ENCODE data around the gene SDHAF1. TPM values are rescaled to one million over a fixed set of nuclear protein-coding genes. Genes with fewer than 3 reads are reported as not detected.

Gene SDHAF1
- total RNA-seq, 1 experiment from 2014 or later = 21.0 TPM

DNA sequence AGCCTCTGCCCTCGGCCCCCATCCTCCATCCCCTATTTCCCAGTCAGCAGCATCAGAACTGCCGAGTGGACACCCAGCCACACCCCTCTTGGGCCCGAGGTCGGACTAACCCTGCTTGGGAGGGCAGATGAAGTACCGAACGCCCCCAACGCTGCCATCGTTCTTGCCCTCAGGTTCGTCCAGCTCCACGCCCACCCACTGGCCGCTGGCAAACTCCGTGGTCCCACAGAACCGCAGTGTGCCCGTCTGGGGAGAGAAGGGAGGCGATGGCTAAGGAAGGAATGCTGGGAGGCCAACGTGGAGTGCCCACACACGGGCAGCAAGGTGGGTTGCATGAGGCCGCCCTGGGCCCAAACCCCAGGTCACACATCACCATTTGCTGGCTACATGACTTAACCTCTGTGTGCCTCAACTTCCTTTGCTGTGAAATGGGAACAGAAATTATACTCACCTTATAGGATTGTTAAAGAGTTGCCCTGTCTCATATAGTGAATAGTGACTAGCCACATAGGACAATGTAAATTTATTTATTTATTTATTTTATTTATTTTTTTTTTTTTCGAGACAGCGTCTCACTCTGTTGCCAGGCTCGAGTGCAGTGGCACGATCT is 24.2 kb downstream of the SDHAF1 start:
- Histone ChIP-seq H3K9me3 (ENCODE audit: control insufficient read depth in 1 of 2, insufficient read depth in 1 of 2, low read depth in 1 of 2, low read length in 2 of 2) (no peaks in the 10 kb centered on the region), H3K27me3 (ENCODE audit: insufficient read depth, low read length) (no peaks in the 10 kb centered on the region), H2AFZ (ENCODE audit: low read depth, low read length, poor library complexity, severe bottlenecking) (no peak overlapping the region), H3K4me1 (ENCODE audit: control insufficient read depth in 1 of 2, insufficient read depth in 2 of 2, low read length in 2 of 2) (peaks cover 7 to 9% of the 10 kb centered on the region in 2 experiments; a peak in 3 of 4 replicates), H3K27ac (ENCODE audit: low read depth, low read length) (no peak overlapping the region), H3K36me3 (ENCODE audit: control insufficient read depth in 1 of 2, insufficient read depth in 2 of 2, low read length in 2 of 2) (peaks cover 0 to 22% of the 10 kb centered on the region in 2 experiments; a peak in 3 of 4 replicates), H3K9me2 (ENCODE audit: insufficient read depth) (no peaks in the 10 kb centered on the region), H3K4me2 (ENCODE audit: low read length) (no peak overlapping the region), H3K4me3 (replicated peaks in 1 of 2; ENCODE audit: low read depth in 1 of 2, low read length in 2 of 2) (no peak overlapping the region), H4K20me1 (ENCODE audit: insufficient read depth) (no peaks in the 10 kb centered on the region), H3K9ac (ENCODE audit: low read length) (no peak overlapping the region), H3K79me2 (ENCODE audit: insufficient read depth, low read length) (peaks cover 13% of the 10 kb centered on the region)
- ATAC-seq (no peak), DNase-seq (ENCODE audit: low read depth, low spot score) (no peak)
- TF ChIP-seq, protein P1, sequence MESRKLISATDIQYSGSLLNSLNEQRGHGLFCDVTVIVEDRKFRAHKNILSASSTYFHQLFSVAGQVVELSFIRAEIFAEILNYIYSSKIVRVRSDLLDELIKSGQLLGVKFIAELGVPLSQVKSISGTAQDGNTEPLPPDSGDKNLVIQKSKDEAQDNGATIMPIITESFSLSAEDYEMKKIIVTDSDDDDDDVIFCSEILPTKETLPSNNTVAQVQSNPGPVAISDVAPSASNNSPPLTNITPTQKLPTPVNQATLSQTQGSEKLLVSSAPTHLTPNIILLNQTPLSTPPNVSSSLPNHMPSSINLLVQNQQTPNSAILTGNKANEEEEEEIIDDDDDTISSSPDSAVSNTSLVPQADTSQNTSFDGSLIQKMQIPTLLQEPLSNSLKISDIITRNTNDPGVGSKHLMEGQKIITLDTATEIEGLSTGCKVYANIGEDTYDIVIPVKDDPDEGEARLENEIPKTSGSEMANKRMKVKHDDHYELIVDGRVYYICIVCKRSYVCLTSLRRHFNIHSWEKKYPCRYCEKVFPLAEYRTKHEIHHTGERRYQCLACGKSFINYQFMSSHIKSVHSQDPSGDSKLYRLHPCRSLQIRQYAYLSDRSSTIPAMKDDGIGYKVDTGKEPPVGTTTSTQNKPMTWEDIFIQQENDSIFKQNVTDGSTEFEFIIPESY (IDR thresholded peaks at IDR 0.05; ENCODE audit: extremely low read depth, insufficient replicate concordance, low read length) = no peak
- TF ChIP-seq EGR1 (IDR thresholded peaks at IDR 0.05; ENCODE audit: low read depth) (no peak), JUND (IDR thresholded peaks at IDR 0.05) (no peak), ATF3 (IDR thresholded peaks at IDR 0.05) (no peak), SIN3A (IDR thresholded peaks at IDR 0.05; ENCODE audit: low read depth) (no peak), YY1 (IDR thresholded peaks at IDR 0.05; ENCODE audit: extremely low read depth, insufficient replicate concordance, low read depth, low read length) (no peak), EZH2phosphoT487 (IDR thresholded peaks at IDR 0.05; ENCODE audit: borderline replicate concordance) (no peak)
- ChIA-PET CTCF (no interaction called here), RAD21 (ENCODE audit: low non-redundant PET in 1 of 2, low total read pairs in 2 of 2, uncharacterized antibody in 2 of 2, unreplicated experiment in 2 of 2) (no interaction called here), POLR2A (no interaction called here)
- BruUV-seq (replicated peaks) = no TSS peak
- intact Hi-C loops (cut with micrococcal nuclease) = no loop called here

DNA sequence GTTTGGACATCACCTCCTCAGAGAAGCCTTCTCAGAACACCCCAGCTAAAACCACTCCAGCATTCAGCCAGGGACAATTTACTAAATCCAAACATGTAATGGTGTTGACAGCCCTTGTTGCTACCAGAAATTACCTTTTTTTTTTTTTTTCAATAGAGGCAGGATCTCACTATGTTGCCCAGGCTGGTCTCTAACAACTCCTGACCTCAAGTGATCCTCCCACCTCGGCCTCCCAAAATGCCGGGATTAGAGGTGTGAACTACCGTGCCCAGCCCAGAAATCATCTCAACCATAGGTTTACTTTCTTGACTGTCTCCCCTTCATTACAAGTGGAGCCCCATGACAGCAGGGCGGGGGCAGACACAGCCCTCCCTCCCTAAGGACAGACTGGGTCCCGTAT is 28.4 kb downstream of the SDHAF1 start:
- RAD21 ChIA-PET (ENCODE audit: low non-redundant PET in 1 of 2, low total read pairs in 2 of 2, uncharacterized antibody in 2 of 2, unreplicated experiment in 2 of 2) = no interaction called here
- TF ChIP-seq JUND (IDR thresholded peaks at IDR 0.05) = no peak
- no peak for TF ChIP-seq EZH2 (IDR thresholded peaks at IDR 0.05)
- no peak for TF ChIP-seq EZH2phosphoT487 (IDR thresholded peaks at IDR 0.05; ENCODE audit: borderline replicate concordance)
- no peak for TF ChIP-seq ATF3 (IDR thresholded peaks at IDR 0.05)
- TF ChIP-seq ZFX (IDR thresholded peaks at IDR 0.05) = no peak
- no peak for TF ChIP-seq EGR1 (IDR thresholded peaks at IDR 0.05; ENCODE audit: low read depth)
- no peak for TF ChIP-seq CEBPB (IDR thresholded peaks at IDR 0.05; ENCODE audit: low read depth)
- TF ChIP-seq REST (IDR thresholded peaks at IDR 0.05; ENCODE audit: low read depth) = no peak
- TF ChIP-seq POLR2A (IDR thresholded peaks at IDR 0.05; ENCODE audit: borderline replicate concordance, extremely low read depth, insufficient read depth, insufficient read length) = no peak
- no peak for TF ChIP-seq CBX3 (IDR thresholded peaks at IDR 0.05; ENCODE audit: low read depth)
- TF ChIP-seq, protein P2, sequence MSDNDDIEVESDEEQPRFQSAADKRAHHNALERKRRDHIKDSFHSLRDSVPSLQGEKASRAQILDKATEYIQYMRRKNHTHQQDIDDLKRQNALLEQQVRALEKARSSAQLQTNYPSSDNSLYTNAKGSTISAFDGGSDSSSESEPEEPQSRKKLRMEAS (IDR thresholded peaks at IDR 0.05) = no peak
- no peak for TF ChIP-seq YY1 (IDR thresholded peaks at IDR 0.05; ENCODE audit: extremely low read depth, insufficient replicate concordance, low read depth, low read length)

More for the DNA sequence above, 28.4 kb downstream of the SDHAF1 start:
- ChIA-PET POLR2A (no interaction called here), CTCF (no interaction called here)
- no peak overlapping the region for H2AFZ ChIP-seq (ENCODE audit: low read depth, low read length, poor library complexity, severe bottlenecking)
- H3K9me3 ChIP-seq (ENCODE audit: control insufficient read depth in 1 of 2, insufficient read depth in 1 of 2, low read depth in 1 of 2, low read length in 2 of 2) = no peaks in the 10 kb centered on the region
- H3K4me2 ChIP-seq (ENCODE audit: low read length) = no peak overlapping the region
- no peaks in the 10 kb centered on the region for H3K9me2 ChIP-seq (ENCODE audit: insufficient read depth)
- H4K20me1 ChIP-seq (ENCODE audit: insufficient read depth) = no peaks in the 10 kb centered on the region
- DNase-seq (ENCODE audit: low read depth, low spot score) (no peak), ATAC-seq (no peak)
- peaks cover 0 to 28% of the 10 kb centered on the region in 2 experiments; a peak in 2 of 4 replicates for H3K36me3 ChIP-seq (ENCODE audit: control insufficient read depth in 1 of 2, insufficient read depth in 2 of 2, low read length in 2 of 2)
- no peaks in the 10 kb centered on the region for H3K27me3 ChIP-seq (ENCODE audit: insufficient read depth, low read length)
- H3K9ac ChIP-seq (ENCODE audit: low read length) = no peak overlapping the region
- no TSS peak for BruUV-seq (replicated peaks)
- intact Hi-C loops (cut with micrococcal nuclease) = no loop called here
- H3K27ac ChIP-seq (ENCODE audit: low read depth, low read length) = no peak overlapping the region
- no peak overlapping the region for H3K4me3 ChIP-seq (replicated peaks in 1 of 2; ENCODE audit: low read depth in 1 of 2, low read length in 2 of 2)
- H3K4me1 ChIP-seq (ENCODE audit: control insufficient read depth in 1 of 2, insufficient read depth in 2 of 2, low read length in 2 of 2) = no peaks in the 10 kb centered on the region
- H3K79me2 ChIP-seq (ENCODE audit: insufficient read depth, low read length) = no peaks in the 10 kb centered on the region
